Stimulated activated CD8-positive, alpha-beta memory T cell treated with anti-CD3 and anti-CD28 coated beads, Interleukin-12 subunit alpha, Interleukin-12 subunit beta, amount 100 ng/mL, for 1 hour (primary cell): Measurements from ENCODE around the gene PYGL.
"Not testable (repeated sequence)": the region's sequence is repeated elsewhere in the genome, so short reads cannot be mapped to it uniquely, and the experiment has no call there.

ENCODE experiments used
- DNase-seq: peaks from one replicate; pipeline ENCODE4 v3.0.0-alpha.2; 2020; ENCODE audit warnings: low read depth

PYGL gene

GRCh38 chr14:50954811-50955372 is 10.6 kb upstream of the PYGL start:
- no peak for DNase-seq

- no peak for DNase-seq
Measured at GRCh38 chr14:50953502-50953901, 9.2 kb upstream of the PYGL start.

GRCh38 chr14:50951032-50951431 is 6.7 kb upstream of the PYGL start:
- DNase-seq: no peak

GRCh38 chr14:50948205-50948604 is 3.9 kb upstream of the PYGL start:
- DNase-seq: no peak

GRCh38 chr14:50947446-50947845 is 3.2 kb upstream of the PYGL start:
- DNase-seq: no peak

GRCh38 chr14:50946234-50946935 is 2.1 kb upstream of the PYGL start:
- DNase-seq: no peak

- DNase-seq: no peak
Measured at GRCh38 chr14:50944647-50945413, 547 bp upstream of the PYGL start.

- no peak for DNase-seq
Measured at GRCh38 chr14:50943261-50943942, 881 bp downstream of the PYGL start.

GRCh38 chr14:50941638-50942037 is 2.6 kb downstream of the PYGL start:
- not testable (repeated sequence) for DNase-seq

- DNase-seq: no peak
Measured at GRCh38 chr14:50941151-50941550, 3.1 kb downstream of the PYGL start.

- no peak for DNase-seq
Measured at GRCh38 chr14:50937800-50938199, 6.5 kb downstream of the PYGL start.

- no peak for DNase-seq
Measured at GRCh38 chr14:50937325-50937724, 7.0 kb downstream of the PYGL start.

- DNase-seq: no peak
Measured at GRCh38 chr14:50936882-50937281, 7.4 kb downstream of the PYGL start.

- no peak for DNase-seq
Measured at GRCh38 chr14:50936016-50936340, 8.3 kb downstream of the PYGL start.

- DNase-seq: no peak
Measured at GRCh38 chr14:50935126-50936015, 8.9 kb downstream of the PYGL start.

- DNase-seq: no peak
Measured at GRCh38 chr14:50932592-50933495, 11.4 kb downstream of the PYGL start.

- no peak for DNase-seq
Measured at GRCh38 chr14:50932156-50932555, 12.1 kb downstream of the PYGL start.

- DNase-seq: no peak
Measured at GRCh38 chr14:50931559-50931958, 12.7 kb downstream of the PYGL start.

- DNase-seq: no peak
Measured at GRCh38 chr14:50929506-50929905, 14.8 kb downstream of the PYGL start.

- no peak for DNase-seq
Measured at GRCh38 chr14:50928002-50928635, 16.2 kb downstream of the PYGL start.
